HG02852 (cell line): ENCODE measurements around the gene ALCAM.
A peak's percentile ranks its signal among the peaks of the same experiment; 100 is the strongest.

Source experiments
- ATAC-seq: cut with Tn5 transposase; IDR thresholded peaks from one replicate; pipeline ENCODE4 v1.9.1; 2021; ENCODE audit warnings: mild to moderate bottlenecking, moderate library complexity; ENCODE audit not compliant: unreplicated experiment

ALCAM gene

DNA sequence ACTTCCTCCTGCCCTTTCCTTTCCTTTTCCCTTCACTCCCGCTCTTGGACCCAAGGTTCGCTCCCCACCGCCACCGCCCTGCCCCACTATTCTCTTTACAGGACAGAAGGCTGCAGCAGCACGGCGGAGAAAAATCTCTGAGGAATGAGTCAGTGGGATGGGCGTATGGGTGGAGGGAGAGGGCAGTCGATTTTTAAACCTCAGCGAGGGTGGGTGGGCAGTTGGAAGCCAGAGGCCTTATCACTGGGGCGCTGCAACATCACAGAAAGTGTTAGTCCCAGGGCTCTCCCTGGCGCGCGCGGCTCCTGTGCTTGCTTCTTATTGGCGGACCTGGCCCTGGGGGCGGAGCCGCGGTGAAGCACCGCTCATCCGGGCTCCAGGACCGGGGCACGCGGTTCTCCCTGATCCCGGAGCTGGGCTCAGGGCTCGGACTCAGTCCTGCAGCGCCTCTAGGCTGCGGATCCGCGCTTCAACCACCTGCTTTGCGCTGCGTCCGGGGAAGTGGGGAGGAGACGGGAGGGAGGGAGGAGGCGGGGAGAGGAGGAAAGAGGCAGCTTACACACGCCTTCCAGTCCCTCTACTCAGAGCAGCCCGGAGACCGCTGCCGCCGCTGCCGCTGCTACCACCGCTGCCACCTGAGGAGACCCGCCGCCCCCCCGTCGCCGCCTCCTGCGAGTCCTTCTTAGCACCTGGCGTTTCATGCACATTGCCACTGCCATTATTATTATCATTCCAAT is at the start of gene ALCAM:
ALCAM (plus strand) TSS at position 584 of the 737 bp plus-strand sequence.
- peak; percentile 50 for ATAC-seq

DNA sequence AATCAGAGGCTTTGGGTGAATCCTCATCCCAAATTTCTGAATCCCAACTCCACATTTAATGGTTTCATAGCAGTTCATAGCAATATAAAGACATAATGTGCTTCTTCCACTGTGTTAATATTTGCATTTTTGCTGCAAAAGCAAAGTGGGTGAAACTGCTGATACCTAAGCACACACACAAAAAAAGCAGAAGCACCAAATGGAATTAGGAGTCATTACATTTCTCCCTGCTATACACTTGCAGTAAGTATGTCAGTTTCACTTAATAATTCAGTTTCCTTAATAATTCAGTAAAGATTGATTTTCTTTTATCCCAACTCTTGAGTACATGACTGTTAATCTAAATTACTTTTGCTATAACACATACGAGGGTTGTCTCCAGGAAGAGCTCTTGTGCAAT is 48.9 kb upstream of the ALCAM start:
- ATAC-seq, result no peak

- ATAC-seq, result peak; percentile 92
Observed at GRCh38 chr3:105322570-105323273, 44.0 kb upstream of the ALCAM start.

- no peak for ATAC-seq
Observed at GRCh38 chr3:105323274-105323599, 43.5 kb upstream of the ALCAM start.

DNA sequence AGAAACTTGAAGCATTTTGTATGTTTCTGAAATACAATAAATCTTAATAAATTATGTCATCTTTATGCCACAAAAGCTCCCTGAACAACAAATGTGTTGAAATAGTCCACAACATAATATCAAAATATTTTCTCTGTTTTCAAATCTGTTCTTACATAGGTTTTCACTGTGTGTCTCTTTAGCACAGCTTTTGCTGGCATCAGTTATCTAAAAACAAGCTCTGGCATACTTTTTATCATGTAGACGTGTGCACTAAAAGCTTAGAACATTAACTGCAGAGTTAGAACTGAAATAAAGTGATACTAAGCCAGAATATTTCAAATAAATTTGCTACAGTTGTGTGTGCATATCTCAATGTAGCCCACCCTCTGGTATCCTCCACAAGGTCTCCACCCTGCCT is 41.8 kb upstream of the ALCAM start:
- ATAC-seq, result no peak

GRCh38 chr3:105327662-105328337 is 38.9 kb upstream of the ALCAM start:
- ATAC-seq, result no peak

- no peak for ATAC-seq
Observed at GRCh38 chr3:105328338-105328730, 38.4 kb upstream of the ALCAM start.

GRCh38 chr3:105332961-105333360 is 33.7 kb upstream of the ALCAM start:
- no peak for ATAC-seq

DNA sequence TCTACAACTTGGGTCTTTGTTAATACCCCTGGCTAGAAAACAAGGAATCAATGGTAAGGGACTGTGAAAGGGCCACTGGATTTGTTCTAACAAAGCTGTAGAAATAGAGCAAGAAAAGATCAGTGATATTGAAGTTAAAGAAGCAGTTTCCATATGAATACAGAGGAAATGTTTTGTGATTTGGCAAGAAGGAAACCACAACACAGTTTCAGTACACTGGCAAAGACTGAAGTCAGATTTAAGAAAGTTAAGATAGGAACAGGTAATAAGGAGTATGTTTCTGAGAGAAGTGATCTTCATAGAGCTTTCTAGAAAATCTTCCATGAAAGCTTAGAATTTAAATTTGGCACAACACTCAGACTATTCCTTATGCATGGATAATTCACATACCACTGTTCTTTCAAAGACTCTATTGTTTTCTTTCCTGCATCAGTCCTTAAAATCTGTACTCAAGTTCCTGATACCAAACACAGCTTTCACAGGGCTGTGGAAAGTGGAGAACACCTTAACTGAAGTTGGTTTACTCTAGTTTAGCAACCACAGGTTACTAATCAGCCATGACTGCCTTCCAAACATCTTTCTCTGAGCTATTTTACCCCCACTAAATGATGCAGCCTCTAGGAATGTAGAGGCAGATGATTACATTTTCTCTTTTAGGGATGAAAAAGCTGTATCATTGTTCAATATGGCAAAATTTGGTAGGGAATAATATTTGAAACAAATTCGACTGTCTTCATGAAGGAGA is 32.4 kb upstream of the ALCAM start:
- ATAC-seq, result peak; percentile 84

GRCh38 chr3:105339946-105340345 is 26.8 kb upstream of the ALCAM start:
- ATAC-seq, result no peak

DNA sequence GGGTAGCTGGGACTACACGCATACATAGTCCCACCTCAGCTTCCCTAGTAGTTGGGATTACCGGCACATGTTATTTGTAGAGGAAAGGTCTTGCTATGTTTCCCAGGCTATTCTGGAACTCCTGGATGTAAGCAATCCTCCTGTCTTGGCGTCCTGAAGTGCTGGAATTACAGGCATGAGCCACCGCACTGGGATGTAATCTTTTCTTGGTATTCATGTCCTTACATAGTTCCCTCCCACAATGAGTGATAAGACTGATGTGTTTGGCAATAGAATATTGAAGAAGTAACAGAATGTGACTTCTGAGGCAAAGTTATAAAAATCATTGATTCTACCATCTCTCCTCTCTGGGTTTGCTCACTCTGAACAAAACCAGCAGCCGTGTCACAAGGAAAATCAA is 22.7 kb upstream of the ALCAM start:
- no peak for ATAC-seq

GRCh38 chr3:105345156-105345555 is 21.6 kb upstream of the ALCAM start:
- no peak for ATAC-seq

- peak; percentile 93 for ATAC-seq
Observed at GRCh38 chr3:105347625-105348302, 18.9 kb upstream of the ALCAM start.

DNA sequence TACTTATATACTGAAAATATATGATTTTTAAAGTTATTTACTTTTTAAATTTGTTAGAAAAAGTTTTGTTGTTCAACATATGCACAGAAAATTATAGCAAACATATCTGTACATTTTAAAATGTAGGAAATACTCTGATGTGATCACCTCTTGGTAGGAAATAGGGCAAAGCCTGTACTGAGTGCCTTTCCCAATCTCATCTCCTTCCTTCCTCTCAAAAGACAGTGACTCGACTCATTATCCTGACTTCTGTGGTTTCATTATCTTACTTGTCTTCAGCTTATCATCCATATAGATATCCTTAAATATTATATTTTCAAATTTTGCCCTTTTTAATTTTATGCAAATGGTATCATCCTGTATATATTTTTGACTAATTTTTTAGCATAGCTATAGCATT is 18.4 kb upstream of the ALCAM start:
- no peak for ATAC-seq

DNA sequence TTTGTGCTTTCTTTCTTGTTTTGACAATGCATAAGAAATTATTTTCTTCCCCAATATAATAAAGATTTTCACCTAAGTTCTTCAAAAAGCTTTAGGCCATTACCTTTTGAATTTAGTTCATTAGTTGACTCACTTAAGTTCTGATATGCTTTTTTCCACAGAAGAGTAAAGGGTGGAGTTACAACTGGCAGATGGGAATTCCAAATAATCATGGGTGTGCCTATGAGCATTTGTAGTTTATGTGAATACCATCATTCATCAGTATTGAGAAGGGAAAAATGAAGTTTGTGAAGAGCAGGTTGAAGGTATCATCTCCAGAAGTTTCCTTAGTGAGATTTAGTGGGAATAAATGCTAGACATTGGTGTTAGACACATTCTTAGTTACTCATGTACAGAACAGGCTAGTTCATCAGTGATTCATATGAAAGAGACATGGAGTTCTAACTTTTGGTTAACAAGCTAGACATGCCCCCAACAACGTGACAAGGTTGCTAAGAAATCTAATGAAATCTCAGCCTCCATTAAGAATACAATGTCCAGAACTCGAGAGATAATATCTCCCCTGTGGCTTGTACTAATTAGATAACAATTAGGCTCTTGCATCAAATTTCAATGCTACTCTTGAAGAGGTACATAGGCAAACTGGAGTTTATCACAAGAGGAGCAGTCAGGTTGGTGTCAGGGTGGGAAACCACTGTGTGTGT is 16.9 kb upstream of the ALCAM start:
- ATAC-seq, result no peak

GRCh38 chr3:105351821-105352220 is 14.9 kb upstream of the ALCAM start:
- no peak for ATAC-seq

DNA sequence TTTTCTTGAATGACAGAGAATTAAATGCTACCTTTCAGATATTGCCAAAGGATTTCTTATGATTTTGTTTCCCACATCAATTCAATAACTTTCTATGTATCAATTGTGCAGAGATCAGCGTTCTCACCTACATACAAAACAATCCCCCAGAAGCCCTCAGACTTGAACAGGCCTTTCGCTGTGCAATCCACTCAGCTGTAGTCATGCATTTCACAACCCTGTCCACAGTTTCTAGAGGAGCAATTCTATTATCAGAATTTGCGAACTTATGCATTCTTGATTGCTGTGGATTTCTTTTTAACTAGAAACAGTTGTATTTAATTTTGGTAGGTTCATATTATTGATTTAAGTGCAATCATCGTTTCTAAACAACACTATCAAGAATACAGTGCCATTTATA is 13.7 kb upstream of the ALCAM start:
- no peak for ATAC-seq

GRCh38 chr3:105353485-105354161 is 13.1 kb upstream of the ALCAM start:
- ATAC-seq, result peak; percentile 47

DNA sequence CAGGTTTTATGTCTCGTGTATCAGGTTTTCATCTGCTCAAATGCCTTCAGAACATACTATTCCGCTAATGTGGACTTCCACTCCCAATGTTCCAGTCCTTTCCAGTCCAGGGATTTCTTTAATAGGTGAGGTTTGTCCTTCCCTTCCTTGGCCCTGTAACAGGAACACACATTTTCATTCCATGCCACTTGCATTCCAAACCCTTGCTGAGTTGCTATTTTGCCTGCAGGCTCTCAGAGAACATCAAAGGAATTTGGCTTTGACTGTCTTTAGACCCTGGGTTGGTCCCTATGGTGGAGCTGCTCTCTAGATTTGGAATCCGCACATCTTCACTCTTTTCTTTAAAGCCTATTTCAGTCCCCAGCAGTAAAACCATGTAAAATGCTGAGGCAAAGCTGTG is 12.3 kb upstream of the ALCAM start:
- no peak for ATAC-seq
